Medulla oblongata (tissue), 1 donor: ENCODE measurements around the gene NXN.
"Not testable (repeated sequence)": the region's sequence is repeated elsewhere in the genome, so short reads cannot be mapped to it uniquely, and the experiment has no call there.

Experiments
- DNase-seq: peaks from one replicate; pipeline ENCODE4 v3.0.0-alpha.2; 2015; ENCODE audit errors: extremely low spot score

Gene NXN

GRCh38 chr17:1006054-1006453, 26.5 kb upstream of the NXN start:
- no peak for DNase-seq

GRCh38 chr17:1005361-1005946, 25.9 kb upstream of the NXN start:
- peak; percentile 90 for DNase-seq

DNA sequence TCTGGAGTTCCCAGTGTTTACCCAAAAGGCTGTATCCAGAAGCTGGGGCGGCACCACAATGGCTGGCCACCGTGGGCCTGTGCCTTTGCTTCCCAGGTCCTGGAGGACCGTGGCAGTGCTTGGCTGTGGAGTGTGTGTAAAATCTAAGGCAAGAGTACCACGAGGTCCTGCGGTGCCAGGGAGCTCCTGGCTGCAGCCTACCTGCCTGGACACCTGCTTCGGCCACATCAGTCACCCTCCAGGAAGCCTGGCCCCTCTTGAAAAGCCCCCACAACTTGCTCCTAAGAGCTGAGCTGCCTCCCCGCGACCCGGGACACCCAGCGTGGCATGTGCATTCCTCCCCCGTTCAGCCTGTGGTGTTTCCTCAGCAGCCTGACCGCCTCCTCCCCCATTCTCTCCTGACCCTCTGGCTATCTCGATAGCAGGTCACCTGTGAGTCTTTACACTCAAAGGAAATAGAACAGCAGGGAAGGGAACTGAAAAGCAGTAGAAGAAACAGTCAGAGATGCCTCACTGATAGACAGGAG, 25.3 kb upstream of the NXN start:
- no peak for DNase-seq

DNA sequence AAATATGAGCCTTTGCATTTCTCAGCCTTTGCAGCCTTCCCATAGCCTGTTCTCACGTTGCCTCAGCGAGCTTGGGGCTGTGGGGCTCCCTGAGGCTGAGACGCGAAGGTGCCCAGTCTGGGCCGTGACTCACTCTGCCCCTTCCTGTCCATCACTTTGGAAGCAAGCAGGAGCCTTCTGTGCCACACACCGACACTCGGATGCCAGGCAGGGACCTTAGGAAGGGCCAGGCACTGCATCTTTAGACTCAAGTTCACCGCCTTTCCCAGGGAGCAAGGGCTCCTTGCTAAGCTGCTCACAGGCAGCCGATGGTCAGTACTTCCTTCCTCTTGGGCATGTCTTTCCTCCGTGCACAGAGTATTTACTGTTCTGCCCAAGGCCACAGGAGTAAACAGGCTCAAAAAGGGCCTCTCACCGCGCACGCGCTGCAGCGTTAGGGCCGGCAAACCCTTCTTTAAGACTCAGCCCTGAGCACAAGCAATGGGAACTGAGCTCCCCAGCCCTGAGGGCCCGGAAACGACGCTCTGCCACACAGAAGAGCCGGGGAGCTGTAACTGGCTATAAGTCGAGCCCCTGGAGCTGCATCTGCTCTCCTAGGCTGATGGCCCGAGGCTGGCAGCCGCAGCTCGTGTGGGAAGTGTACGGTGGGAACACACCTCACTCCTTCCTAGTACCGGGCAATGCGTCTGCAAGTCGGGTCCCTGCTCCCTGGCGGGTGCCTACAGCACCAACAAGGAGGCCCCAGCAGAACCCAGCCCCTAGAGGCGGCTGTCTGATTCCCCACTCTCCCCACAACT, 24.6 kb upstream of the NXN start:
- DNase-seq = no peak

GRCh38 chr17:1003633-1003971, 24.0 kb upstream of the NXN start:
- no peak for DNase-seq

GRCh38 chr17:1002771-1003555, 23.4 kb upstream of the NXN start:
- DNase-seq = peak; percentile 84

- DNase-seq = no peak
Observed at GRCh38 chr17:1002412-1002753, 22.8 kb upstream of the NXN start.

GRCh38 chr17:1001640-1002411, 22.2 kb upstream of the NXN start:
- no peak for DNase-seq

DNA sequence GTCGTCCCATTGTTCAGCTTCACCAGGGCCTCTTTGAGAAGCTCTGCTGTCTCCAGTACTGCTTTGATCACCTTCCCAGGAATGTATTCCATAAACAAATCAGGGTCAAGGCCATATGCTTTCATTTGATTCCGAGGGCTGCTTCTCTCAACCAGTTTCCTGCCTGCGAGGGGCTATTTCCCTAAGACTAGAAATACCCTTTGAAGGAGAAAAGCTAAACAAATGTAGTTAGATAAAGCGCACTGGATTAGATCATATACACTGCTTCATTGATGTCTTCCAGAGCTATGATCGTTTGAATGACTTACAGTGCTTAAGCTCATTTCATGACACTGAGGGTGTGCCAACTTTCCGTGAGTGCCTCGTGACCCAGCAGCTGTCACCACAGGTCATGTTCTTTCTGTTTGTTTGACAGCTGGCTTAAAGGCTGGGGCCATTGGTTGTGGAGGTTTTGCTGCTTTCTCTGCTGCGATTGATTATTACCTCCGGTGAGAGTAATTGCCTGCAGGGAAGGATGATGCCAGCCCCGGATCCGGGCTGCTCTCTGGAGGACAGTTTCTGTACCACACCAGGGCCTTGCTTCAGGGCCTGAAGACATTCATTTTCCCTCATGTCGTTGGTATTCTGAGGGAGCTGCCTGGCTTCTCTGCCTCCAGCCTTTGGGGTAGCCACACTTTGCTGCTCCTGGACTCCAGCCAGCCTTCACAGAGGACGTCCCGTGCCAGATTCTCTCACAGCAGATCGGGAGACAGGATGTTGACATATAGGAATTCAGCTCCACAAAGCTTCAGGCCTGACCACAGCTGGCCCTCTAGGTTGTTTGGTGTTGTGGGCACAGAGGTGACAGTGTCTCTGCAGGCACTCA, 21.3 kb upstream of the NXN start:
- no peak for DNase-seq

DNA sequence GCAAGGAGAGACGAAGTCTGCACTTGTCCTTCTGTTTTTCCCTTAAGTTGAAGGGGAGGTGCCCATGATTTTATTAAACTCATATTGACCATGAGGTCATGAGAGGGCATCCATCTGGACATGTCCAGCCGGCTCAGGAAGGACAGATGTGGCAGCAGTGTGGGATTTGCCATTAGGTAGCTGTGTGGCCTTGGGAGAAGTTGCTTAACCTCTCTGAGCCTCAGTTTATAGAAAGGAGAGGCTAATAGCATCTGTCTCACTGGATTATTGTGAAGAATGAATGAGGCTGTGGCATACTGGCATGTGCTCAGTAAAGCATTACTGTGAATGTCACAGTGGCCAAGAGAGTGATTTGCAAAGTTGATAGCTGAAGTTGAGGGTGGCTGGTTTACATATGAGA, 18.5 kb upstream of the NXN start:
- no peak for DNase-seq

DNA sequence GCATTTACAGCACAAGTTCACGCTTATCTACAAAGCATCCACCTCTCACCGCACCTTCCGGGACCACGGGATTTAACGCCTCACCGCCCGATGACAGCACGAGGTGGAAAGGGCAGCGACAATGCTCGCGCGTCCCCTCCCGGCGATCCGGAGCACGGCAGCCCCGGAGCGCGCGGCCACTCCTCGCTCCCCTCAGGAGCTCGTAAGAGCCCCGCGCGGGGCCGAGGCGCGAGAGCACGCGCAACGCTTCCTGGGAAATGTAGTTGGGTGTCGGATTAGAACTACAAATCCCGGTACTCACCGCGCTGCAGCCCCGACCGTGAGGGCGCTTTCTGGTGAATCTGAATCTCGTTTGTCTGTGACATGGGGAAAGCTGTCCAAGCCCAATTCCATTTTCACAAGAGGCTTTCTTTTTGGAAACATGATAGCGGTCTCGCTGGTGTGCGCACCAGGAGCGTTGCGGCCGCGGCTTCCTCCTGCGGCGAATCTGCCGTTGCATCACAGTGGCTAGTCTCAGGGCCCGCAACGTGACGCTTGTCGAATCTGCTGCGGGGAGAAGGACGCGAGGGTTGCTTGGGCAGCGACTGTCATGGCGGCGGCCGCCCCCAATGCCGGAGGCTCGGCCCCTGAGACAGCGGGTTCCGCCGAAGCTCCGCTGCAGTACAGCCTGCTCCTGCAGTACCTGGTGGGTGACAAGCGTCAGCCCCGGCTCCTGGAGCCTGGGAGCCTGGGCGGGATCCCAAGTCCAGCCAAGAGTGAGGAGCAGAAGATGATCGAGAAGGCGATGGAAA, 17.2 kb upstream of the NXN start, which contains the start of gene TIMM22:
TSS of gene TIMM22 (plus strand) at position 576 of the 791 bp plus-strand sequence. CDS start at position 590, 14 bp downstream.
- peak; percentile 97 for DNase-seq

DNA sequence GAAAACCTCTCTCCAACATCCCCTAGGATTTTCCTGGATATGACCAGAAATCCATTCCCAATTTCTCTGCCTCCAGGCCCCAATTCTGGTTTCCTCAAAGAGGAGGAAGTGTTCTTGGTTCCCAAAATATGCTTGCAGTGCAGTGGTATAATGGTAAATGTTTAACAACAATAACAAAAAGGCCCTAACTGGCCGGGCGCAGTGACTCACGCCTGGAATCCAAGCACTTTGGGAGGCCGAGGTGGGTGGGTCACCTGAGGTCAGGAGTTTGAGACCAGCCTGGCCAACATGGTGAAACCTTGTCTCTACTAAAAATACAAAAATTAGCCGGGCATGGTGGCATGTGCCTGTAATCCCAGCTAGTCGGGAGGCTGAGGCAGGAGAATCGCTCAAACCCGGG, 15.7 kb upstream of the NXN start:
- not testable (repeated sequence) for DNase-seq

DNA sequence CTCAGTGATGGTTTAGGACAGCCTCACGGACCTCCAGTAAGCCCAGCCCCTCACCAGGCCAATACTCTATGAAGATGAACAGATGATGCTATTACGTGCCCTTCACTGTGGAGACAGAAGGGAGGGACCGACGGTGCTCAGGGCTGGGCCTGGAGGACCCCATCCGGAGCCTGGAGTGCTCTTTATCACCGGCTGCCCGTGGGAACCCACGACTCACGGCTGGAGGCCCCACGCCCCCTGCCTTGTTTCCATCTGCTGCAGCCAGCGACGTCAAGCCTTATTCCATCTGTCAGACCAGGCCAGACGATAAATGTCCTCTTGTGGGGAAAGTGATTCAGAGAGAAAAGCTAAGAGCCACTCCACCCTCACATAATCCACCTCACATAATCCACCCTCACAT, 13.4 kb upstream of the NXN start:
- DNase-seq = no peak

DNA sequence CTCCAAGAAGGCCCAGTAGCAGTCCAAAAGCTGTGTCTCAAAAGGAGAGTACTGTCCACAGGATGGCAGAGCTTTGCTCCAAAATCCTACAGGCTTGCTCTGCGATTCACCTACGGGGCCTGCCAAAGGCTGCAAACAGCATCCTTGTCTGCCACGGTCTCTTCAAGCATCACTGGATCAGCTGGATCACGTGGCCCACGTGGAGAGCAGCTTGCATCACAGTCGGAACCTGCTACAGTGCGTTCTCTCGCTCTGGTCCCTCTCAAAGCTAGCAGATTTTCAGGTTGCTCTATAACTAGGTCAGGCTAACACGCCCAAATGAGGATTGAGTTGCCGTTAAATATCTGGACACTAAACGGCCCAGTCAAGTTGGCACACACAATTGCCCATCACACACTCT, 9.0 kb upstream of the NXN start:
- DNase-seq = no peak

DNA sequence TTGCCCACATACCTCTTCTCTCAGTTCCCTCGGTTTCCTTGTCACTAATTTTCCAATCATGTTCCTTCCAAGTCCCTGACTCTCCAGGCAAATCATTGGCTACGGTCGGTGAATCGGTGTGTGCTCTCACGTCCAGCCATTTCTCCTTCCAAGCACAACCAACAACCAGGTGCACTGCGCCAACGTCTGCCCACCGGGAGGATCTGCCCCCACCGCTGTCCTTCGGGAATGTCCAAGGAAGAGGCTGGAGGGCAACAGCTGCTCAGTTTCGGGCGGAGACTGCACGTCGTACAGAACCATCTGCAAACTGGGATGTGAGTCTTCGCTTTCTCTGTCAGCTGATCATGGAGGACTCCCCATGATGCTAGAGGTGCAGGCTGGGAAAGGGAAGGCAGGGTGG, 8.4 kb upstream of the NXN start:
- DNase-seq = no peak

DNA sequence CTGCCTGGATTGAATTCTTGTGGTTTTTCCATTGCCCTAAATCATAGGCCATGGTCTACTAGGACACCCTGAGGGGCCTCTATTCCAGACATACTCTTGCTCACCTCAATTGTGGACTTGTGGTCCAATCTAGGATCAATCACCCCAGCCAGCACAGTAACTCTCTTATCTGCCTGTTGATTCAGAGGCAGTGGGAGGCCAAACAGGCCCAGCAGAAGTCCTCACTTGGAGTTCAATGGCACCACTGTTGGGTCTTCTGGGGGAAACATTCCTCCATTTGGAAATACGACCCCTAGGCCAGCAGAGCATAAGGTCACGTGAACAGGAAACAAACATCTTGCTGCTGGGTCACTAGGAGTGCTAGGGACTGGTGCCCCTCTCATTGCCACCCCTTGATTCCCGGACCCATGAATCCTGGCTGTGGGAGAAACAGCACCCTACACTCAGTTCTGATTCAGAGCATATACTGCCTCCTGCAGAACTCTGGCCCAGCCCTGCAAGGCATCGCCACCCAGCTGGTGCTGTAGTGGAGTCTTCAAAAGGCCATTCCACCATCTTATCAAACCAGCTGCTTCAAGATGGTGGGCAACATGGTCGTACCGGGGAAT, 6.8 kb upstream of the NXN start:
- no peak for DNase-seq

DNA sequence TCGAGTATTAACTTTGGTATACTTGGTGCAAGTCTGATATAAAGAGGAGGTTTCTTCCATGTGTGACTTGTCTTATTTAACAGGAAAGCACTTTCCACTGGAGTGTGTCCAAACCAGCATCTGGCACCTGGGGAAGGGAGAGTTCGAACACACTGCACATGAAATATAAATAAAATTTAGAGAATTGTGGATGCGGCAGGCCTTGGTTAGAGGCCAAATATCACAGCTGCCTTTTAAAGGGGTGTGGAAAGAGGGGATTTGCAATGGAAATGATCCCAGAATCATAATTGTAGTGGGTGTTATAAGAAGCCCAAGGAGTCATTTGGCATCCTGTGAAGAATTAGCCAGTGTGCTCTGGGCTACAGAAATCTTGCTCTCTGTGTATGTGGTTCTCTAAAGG, 4.3 kb upstream of the NXN start:
- DNase-seq = no peak

DNA sequence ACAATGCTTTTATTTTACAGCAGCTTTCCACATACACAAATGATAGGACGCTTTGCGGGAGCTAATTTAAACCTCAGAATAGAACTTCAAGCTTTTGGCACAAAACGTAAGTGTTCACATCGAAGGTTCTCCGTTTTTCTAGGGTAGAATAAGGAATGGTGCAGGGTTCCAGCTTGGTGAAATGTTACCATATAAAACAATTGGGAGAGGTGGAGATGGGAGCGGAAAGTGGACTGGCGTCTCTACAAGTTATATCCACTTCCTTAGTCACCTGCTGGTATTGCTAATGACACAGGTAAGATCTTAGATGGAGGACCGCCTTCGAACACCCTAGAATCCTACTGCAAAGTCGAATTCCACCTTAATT, 1.7 kb upstream of the NXN start:
- no peak for DNase-seq

DNA sequence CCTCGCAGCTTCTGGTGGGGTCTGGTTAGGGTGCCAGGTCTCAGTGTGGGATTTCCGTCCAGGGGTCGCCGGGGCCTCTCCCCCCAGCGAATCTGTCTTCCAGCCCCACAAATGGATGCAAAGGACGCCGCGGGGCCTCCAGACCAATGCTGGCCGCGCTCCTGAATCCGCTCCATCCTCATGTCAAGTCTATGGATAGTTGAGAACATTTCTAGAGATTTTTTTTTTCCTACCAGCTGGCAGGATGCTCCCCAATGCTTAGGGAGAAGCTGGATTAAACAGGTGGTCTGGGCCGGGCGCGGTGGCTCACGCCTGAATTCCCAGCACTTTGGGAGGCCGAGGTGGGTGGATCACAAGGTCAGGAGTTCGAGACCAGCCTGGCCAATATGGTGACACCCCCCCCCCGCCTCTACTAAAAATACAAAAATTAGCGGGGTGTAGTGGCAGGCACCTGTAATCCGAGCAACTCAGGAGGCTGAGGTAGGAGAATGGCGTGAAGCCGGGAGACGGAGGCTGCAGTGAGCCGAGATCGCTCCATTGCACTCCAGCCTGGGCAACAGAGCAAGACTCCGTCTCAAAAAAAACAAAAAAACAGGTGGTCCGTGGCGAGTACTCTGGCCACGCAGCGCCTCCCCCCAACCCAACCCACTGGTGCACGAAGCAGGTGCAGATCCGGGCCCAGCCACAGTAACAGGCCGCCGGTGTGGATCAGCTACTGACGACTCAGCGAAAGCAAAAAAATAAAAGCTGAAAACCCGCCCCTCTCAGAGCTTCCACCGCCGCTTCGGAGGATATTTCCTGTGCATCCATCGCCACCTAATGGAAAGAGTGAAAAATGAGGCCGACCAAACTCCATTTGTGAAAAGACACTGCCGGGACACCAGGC, 1.1 kb upstream of the NXN start:
- DNase-seq = peak; percentile 96
